GM23338 (cell line): Measurements from ENCODE around the gene BEST1.

ENCODE experiments used
- CREB1 ChIP-seq: fragments of 250-450 bp; sonication (Bioruptor Pico); IDR thresholded peaks from 2 replicates; pipeline ENCODE4 v1.5.0; 2020; ENCODE audit warnings: low read depth, mild to moderate bottlenecking, moderate library complexity
- CTCF ChIP-seq, 2 experiments: fragments of 200-600 bp in 1 of 2; sonication (generic) in 1 of 2; conservative IDR thresholded peaks; 2 replicates each; pipeline versions ENCODE4 v1.5.1 to v1.6.1; 2016 to 2017; ENCODE audit warnings: antibody characterized with exemption in 2 of 2, low read depth in 2 of 2, mild to moderate bottlenecking in 2 of 2, moderate library complexity in 1 of 2
- EZH2 ChIP-seq: fragments of 200-600 bp; sonication (generic); IDR thresholded peaks from one replicate; pipeline ENCODE4 v1.8.0; 2017; ENCODE audit warnings: antibody characterized with exemption, mild to moderate bottlenecking, low read depth; ENCODE audit not compliant: unreplicated experiment
- EZH2phosphoT487 ChIP-seq: fragments of 200-600 bp; sonication (generic); IDR thresholded peaks from one replicate; pipeline ENCODE4 v1.8.1; 2018; ENCODE audit warnings: antibody characterized with exemption; ENCODE audit not compliant: unreplicated experiment
- JUNB ChIP-seq: IDR thresholded peaks from one replicate; pipeline ENCODE4 v1.6.1; 2016; ENCODE audit warnings: antibody characterized with exemption; ENCODE audit not compliant: unreplicated experiment
- NANOG ChIP-seq: IDR thresholded peaks from 2 replicates; pipeline ENCODE4 v1.6.1; 2016; ENCODE audit warnings: antibody characterized with exemption, borderline replicate concordance
- POLR2AphosphoS5 ChIP-seq: IDR thresholded peaks from 2 replicates; pipeline ENCODE4 v1.6.1; 2016; ENCODE audit warnings: antibody characterized with exemption, low read depth
- REST ChIP-seq: IDR thresholded peaks from one replicate; pipeline ENCODE4 v1.6.1; 2018; ENCODE audit warnings: antibody characterized with exemption; ENCODE audit not compliant: unreplicated experiment
- STAT1 ChIP-seq: IDR thresholded peaks from one replicate; pipeline ENCODE4 v1.6.1; 2016; ENCODE audit warnings: antibody characterized with exemption; ENCODE audit not compliant: unreplicated experiment
- ZNF114 ChIP-seq: fragments of 250-450 bp; sonication (Bioruptor Pico); IDR thresholded peaks from 2 replicates; pipeline ENCODE4 v1.5.0; 2020; ENCODE audit warnings: mild to moderate bottlenecking, moderate library complexity
- ZNF331 ChIP-seq: fragments of 250-450 bp; sonication (Bioruptor Pico); IDR thresholded peaks from 2 replicates; pipeline ENCODE4 v1.5.0; 2020; ENCODE audit warnings: low read depth, mild to moderate bottlenecking, moderate library complexity

GRCh38 chr11:61962213-61963015 is 12.3 kb downstream of the BEST1 start:
- TF ChIP-seq EZH2phosphoT487 (no peak), CTCF (conservative IDR thresholded peaks at IDR 0.05; ENCODE audit: low read depth in 2 of 2) (no peak), CREB1 (CRISPR knock-in tag) (no peak), EZH2 (no peak), POLR2AphosphoS5 (no peak), NANOG (no peak), REST (no peak), JUNB (no peak), STAT1 (no peak), ZNF114 (CRISPR knock-in tag) (no peak), ZNF331 (CRISPR knock-in tag) (no peak)
